SU-DHL-6 (cell line): ENCODE data around the gene LOXHD1.

Experiments used
- H2AFZ ChIP-seq: fragments of 200-600 bp; sonication (generic); 2 replicates; pipeline ENCODE4 v1.6.1; 2014; ENCODE audit warnings: low read depth, mild to moderate bottlenecking, moderate library complexity, mixed read lengths, antibody characterized with exemption, low read length; ENCODE audit not compliant: severe bottlenecking
- H3F3A ChIP-seq: fragments of 200-600 bp; shearing (Covaris generic); 2 replicates; pipeline ENCODE4 v1.6.0; 2016; ENCODE audit warnings: antibody characterized with exemption, mild to moderate bottlenecking; ENCODE audit not compliant: insufficient read depth
- H3K27ac ChIP-seq: fragments of 200-600 bp; sonication (generic); 2 replicates; pipeline ENCODE4 v1.5.1; 2016; ENCODE audit warnings: low read depth, mild to moderate bottlenecking, low read length, moderate library complexity, mixed read lengths
- H3K27me3 ChIP-seq: fragments of 200-600 bp; sonication (generic), shearing (Covaris generic); 2 replicates; pipeline ENCODE4 v1.6.0; 2014; ENCODE audit warnings: mild to moderate bottlenecking, low read length
- H3K36me3 ChIP-seq: fragments of 200-600 bp; sonication (generic); 2 replicates; pipeline ENCODE4 v1.6.1; 2014; ENCODE audit warnings: mild to moderate bottlenecking, low read length, mixed read lengths
- H3K4me2 ChIP-seq: fragments of 300-600, 200-600 bp; shearing (Covaris generic), sonication (generic); 2 replicates; pipeline ENCODE4 v1.6.0; 2014; ENCODE audit warnings: low read length, low read depth, mild to moderate bottlenecking; ENCODE audit not compliant: poor library complexity, severe bottlenecking
- H3K4me3 ChIP-seq: fragments of 200-600 bp; sonication (generic); 2 replicates; pipeline ENCODE4 v1.5.1; 2014; ENCODE audit warnings: antibody characterized with exemption, low read length, mild to moderate bottlenecking, mixed read lengths; ENCODE audit not compliant: insufficient read depth, poor library complexity, severe bottlenecking
- H3K79me2 ChIP-seq: fragments of 200-600 bp; sonication (generic); 2 replicates; pipeline ENCODE4 v1.6.1; 2014; ENCODE audit warnings: mild to moderate bottlenecking, low read length, moderate library complexity; ENCODE audit not compliant: insufficient read depth
- H3K9ac ChIP-seq: fragments of 200-600 bp; sonication (generic); 2 replicates; pipeline ENCODE4 v1.7.0; 2014; ENCODE audit warnings: mild to moderate bottlenecking, low read length
- H3K9me2 ChIP-seq: fragments of 200-600 bp; sonication (generic); replicated peaks from 2 replicates; pipeline ENCODE4 v1.6.1; 2014; ENCODE audit warnings: low read length; ENCODE audit not compliant: insufficient read depth
- H3K9me3 ChIP-seq: fragments of 200-600 bp; sonication (generic); 2 replicates; pipeline ENCODE4 v1.6.1; 2014; ENCODE audit warnings: low read length, mixed read lengths; ENCODE audit not compliant: insufficient read depth
- H4K20me1 ChIP-seq: fragments of 200-600 bp; sonication (generic); 2 replicates; pipeline ENCODE4 v1.6.1; 2014; ENCODE audit warnings: low read depth, mild to moderate bottlenecking, antibody characterized with exemption, low read length, moderate library complexity, mixed read lengths
- CTCF ChIP-seq: fragments of 200-600 bp; sonication (generic); IDR thresholded peaks from one replicate; pipeline ENCODE4 v1.5.1; 2017; ENCODE audit warnings: antibody characterized with exemption, mild to moderate bottlenecking, low read length, moderate library complexity; ENCODE audit not compliant: insufficient read depth, poor library complexity, severe bottlenecking
- EZH2phosphoT487 ChIP-seq: fragments of 200-600 bp; sonication (generic), shearing (Covaris generic); conservative IDR thresholded peaks from 2 replicates; pipeline ENCODE4 v1.6.1; 2018; ENCODE audit warnings: mild to moderate bottlenecking, antibody characterized with exemption, low read length, moderate library complexity, mixed read lengths

LOXHD1 gene

GRCh38 chr18:46566111-46566510 lies 90.9 kb downstream of the LOXHD1 start:
- H2AFZ ChIP-seq = no peak overlapping the region
- H3K9me3 ChIP-seq = no peaks in the 10 kb centered on the region
- H3K79me2 ChIP-seq = no peaks in the 10 kb centered on the region
- H4K20me1 ChIP-seq = no peaks in the 10 kb centered on the region
- H3K27me3 ChIP-seq = no peaks in the 10 kb centered on the region
- no peaks in the 10 kb centered on the region for H3K9me2 ChIP-seq
- TF ChIP-seq CTCF (no peak), EZH2phosphoT487 (no peak)
- no peak overlapping the region for H3K4me3 ChIP-seq
- H3F3A ChIP-seq = no peaks in the 10 kb centered on the region
- H3K9ac ChIP-seq = no peak overlapping the region
- H3K4me2 ChIP-seq = no peak overlapping the region
- no peaks in the 10 kb centered on the region for H3K36me3 ChIP-seq
- H3K27ac ChIP-seq = no peak overlapping the region

- no peaks in the 10 kb centered on the region for H3K9me2 ChIP-seq
- no peaks in the 10 kb centered on the region for H4K20me1 ChIP-seq
- H3K27me3 ChIP-seq = no peaks in the 10 kb centered on the region
- no peak overlapping the region for H3K4me3 ChIP-seq
- no peaks in the 10 kb centered on the region for H3K9me3 ChIP-seq
- no peak overlapping the region for H3K27ac ChIP-seq
- H3F3A ChIP-seq = no peaks in the 10 kb centered on the region
- no peak overlapping the region for H3K9ac ChIP-seq
- H3K36me3 ChIP-seq = no peaks in the 10 kb centered on the region
- no peaks in the 10 kb centered on the region for H3K79me2 ChIP-seq
- H2AFZ ChIP-seq = no peak overlapping the region
- H3K4me2 ChIP-seq = no peak overlapping the region
- TF ChIP-seq EZH2phosphoT487 = no peak
- no peak for TF ChIP-seq CTCF
Measured at GRCh38 chr18:46565256-46565655, 91.8 kb downstream of the LOXHD1 start.

GRCh38 chr18:46563317-46563716 lies 93.7 kb downstream of the LOXHD1 start:
- H3K36me3 ChIP-seq = no peaks in the 10 kb centered on the region
- H3K4me2 ChIP-seq = no peak overlapping the region
- H3K9me2 ChIP-seq = no peaks in the 10 kb centered on the region
- H3K9me3 ChIP-seq = no peaks in the 10 kb centered on the region
- H3K9ac ChIP-seq = no peak overlapping the region
- no peak overlapping the region for H2AFZ ChIP-seq
- H4K20me1 ChIP-seq = no peaks in the 10 kb centered on the region
- no peak overlapping the region for H3K27ac ChIP-seq
- H3K27me3 ChIP-seq = no peaks in the 10 kb centered on the region
- no peaks in the 10 kb centered on the region for H3K79me2 ChIP-seq
- H3K4me3 ChIP-seq = no peak overlapping the region
- TF ChIP-seq CTCF = no peak
- no peak for TF ChIP-seq EZH2phosphoT487
- H3F3A ChIP-seq = no peaks in the 10 kb centered on the region
